Left lung (tissue), 10 donors: Measurements from ENCODE around the gene CHRDL2. TPM values are rescaled to one million over a fixed set of nuclear protein-coding genes. Genes with fewer than 3 reads are reported as not detected.

Experiments
- ATAC-seq: fragments of 200-7000 bp; cut with Tn5 transposase; one replicate; pipeline ENCODE4 v1.9.1; 2020; ENCODE audit warnings: moderate library complexity
- DNase-seq, 4 donors: peaks; one replicate each; pipeline ENCODE4 v3.0.0-alpha.2; 2013 to 2020
- H3K27ac ChIP-seq, 2 donors: fragments of 200-600 bp; sonication (generic) in 1 of 2; one replicate each; pipeline versions ENCODE4 v1.5.0 to v1.8.0; 2020 to 2021
- H3K27me3 ChIP-seq, 2 donors: fragments of 200-600 bp; sonication (generic) in 1 of 2; one replicate each; pipeline versions ENCODE4 v1.5.0 to v1.8.0; 2020 to 2021
- H3K36me3 ChIP-seq, 2 donors: fragments of 200-600 bp; sonication (generic) in 1 of 2; one replicate each; pipeline versions ENCODE4 v1.5.0 to v1.8.0; 2020 to 2021
- H3K4me1 ChIP-seq, 2 donors: fragments of 200-600 bp; one replicate each; pipeline ENCODE4 v1.8.0; 2021
- H3K4me3 ChIP-seq, 2 donors: fragments of 200-600 bp; sonication (generic) in 1 of 2; one replicate each; pipeline versions ENCODE4 v1.5.0 to v1.8.0; 2020 to 2021; ENCODE audit warnings: mild to moderate bottlenecking in 1 of 2
- H3K9me3 ChIP-seq, 2 donors: fragments of 200-600 bp; sonication (generic) in 1 of 2; one replicate each; pipeline versions ENCODE4 v1.5.0 to v1.8.0; 2020 to 2021
- intact Hi-C, 2 donors: fragments of 100-400 bp; cut with DNase I; formaldehyde crosslinking; loops; one replicate each; pipeline versions ENCODE4 v1.11.2 to v1.14.2; 2022
- polyA plus RNA-seq, 6 donors: library from polyadenylated mRNA; unstranded; fragments of 120-200 nt; gene quantifications; one replicate each; pipeline ENCODE4 v1.2.1, GENCODE V29; 2013; ENCODE audit not compliant: insufficient read length in 6 of 6
- total RNA-seq, 2 donors: library from RNA; stranded (reverse); fragmentation: NEBNext Ultra II Directional; extraction: Animal tissue kit (Norgen Biotek cat#: 25700); gene quantifications; one replicate each; pipeline ENCODE4 v1.2.1, GENCODE V29; 2021
- TF ChIP-seq, protein P1 (sequence below), 2 donors: fragments of 200-600 bp; sonication (generic) in 1 of 2; IDR thresholded peaks; one replicate each; pipeline versions ENCODE4 v1.5.0 to v1.8.0; 2021; ENCODE audit warnings: antibody characterized with exemption in 2 of 2
- donor health status: DM: no; HTN: yes; CAD: no.
- donor health status: DM: no; HTN: no; CAD: no.

CHRDL2 gene
- total and polyA plus RNA-seq, 8 donors = 0.48 to 5.2 (median 0.69) TPM

DNA sequence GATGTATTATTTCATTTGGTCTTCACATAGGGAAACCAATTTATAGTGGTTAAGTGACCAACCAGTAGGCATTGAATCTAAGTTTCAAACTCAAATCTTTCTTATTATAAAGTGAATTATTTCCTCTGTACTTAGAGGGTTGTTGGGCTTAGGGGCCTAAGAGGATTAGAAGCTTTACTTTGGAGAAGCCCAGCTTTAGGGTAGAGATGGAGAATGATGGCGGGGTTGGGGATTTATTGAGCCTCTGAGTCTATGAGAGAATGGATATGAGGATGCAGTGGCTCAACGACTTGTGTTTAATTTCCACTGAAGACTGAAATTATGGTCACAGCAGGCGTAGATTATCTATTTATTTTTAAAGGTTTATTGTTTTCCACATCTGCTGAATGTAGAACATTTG is 55.5 kb downstream of the CHRDL2 start:
- no peak for ATAC-seq
- Histone ChIP-seq H3K36me3 (no peaks in the 10 kb centered on the region), H3K27ac (no peak overlapping the region), H3K27me3 (no peaks in the 10 kb centered on the region), H3K4me3 (no peak overlapping the region), H3K9me3 (no peaks in the 10 kb centered on the region), H3K4me1 (peaks cover 0 to 3% of the 10 kb centered on the region in 2 donors)
- intact Hi-C loops = no loop called here
- TF ChIP-seq, protein P1, sequence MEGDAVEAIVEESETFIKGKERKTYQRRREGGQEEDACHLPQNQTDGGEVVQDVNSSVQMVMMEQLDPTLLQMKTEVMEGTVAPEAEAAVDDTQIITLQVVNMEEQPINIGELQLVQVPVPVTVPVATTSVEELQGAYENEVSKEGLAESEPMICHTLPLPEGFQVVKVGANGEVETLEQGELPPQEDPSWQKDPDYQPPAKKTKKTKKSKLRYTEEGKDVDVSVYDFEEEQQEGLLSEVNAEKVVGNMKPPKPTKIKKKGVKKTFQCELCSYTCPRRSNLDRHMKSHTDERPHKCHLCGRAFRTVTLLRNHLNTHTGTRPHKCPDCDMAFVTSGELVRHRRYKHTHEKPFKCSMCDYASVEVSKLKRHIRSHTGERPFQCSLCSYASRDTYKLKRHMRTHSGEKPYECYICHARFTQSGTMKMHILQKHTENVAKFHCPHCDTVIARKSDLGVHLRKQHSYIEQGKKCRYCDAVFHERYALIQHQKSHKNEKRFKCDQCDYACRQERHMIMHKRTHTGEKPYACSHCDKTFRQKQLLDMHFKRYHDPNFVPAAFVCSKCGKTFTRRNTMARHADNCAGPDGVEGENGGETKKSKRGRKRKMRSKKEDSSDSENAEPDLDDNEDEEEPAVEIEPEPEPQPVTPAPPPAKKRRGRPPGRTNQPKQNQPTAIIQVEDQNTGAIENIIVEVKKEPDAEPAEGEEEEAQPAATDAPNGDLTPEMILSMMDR (IDR thresholded peaks at IDR 0.05) = no peak
- DNase-seq = no peak

DNA sequence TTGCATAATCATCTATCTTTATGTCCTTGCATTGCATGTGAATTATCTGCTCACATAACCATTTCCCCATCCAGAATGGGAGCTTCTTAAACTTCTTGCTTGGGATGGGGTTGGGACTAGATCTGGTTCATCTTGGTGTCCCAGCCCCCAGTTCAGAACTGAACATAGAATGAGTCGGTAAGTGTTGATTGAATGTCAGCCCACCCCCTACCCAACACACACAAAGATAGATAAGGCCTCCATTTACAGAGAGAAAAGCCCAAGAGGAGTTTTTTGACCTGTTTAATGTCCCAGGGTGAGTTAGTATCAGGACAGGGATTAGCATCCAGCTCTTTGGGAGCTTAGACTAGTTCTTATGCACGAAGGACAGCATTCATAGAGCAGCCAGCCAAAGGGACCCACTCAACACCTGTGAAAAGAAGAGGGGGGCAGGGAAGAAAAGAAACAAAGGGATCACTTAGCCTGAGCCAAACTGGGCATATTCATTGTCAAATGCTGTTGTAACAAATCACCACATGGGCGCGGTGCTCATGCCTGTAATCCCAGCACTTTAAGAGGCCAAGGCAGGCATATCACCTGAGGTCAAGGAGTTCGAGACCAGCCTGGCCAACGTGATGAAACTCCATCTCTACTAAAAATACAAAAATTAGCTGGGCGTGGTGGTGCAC is 57.4 kb downstream of the CHRDL2 start:
- no peaks in the 10 kb centered on the region for H3K36me3 ChIP-seq
- intact Hi-C loops = no loop called here
- H3K4me3 ChIP-seq = no peak overlapping the region
- H3K27ac ChIP-seq = no peak overlapping the region
- H3K27me3 ChIP-seq = no peaks in the 10 kb centered on the region
- TF ChIP-seq, protein P1 (IDR thresholded peaks at IDR 0.05) = no peak
- no peak for DNase-seq
- ATAC-seq = no peak
- peaks cover 0 to 3% of the 10 kb centered on the region in 2 donors for H3K4me1 ChIP-seq
- H3K9me3 ChIP-seq = no peaks in the 10 kb centered on the region

DNA sequence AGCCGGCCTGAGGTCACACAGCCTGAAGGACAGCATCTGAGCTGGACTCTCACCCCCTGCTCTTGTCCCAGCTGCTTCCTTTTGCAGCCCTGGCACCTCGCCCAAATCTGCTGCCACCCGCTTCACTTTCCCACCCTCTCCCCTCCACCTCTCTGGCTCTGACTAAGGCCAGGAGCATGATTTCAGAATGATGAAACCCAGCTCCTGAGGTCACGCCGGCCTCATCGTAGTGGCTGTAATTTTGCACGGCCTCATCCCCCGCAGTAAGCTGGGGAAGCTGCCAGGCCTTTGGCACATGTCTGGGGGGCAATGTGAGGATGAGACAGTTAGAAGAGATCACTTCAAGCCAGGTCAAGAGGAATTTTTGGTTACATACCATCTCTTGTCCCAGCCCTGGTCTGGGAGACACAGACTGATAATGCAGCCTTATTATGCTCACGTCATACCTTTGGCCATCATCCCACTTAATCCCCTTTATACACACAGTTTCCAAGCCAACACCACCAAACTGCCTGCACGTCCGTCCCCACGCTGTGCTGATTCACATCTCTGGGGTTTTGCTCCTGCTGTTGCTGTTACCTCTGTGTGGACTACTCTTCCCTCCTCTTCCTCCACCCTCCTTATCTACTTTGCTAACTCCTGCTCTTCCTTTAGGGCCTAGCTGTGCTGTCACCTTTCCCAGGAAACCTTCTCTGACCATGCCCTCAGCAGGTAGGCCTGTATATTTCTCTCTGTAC is 58.1 kb downstream of the CHRDL2 start:
- TF ChIP-seq, protein P1 (IDR thresholded peaks at IDR 0.05) = no peak
- DNase-seq = peak in 2 of 4 donors; percentile 41 to 48

DNA sequence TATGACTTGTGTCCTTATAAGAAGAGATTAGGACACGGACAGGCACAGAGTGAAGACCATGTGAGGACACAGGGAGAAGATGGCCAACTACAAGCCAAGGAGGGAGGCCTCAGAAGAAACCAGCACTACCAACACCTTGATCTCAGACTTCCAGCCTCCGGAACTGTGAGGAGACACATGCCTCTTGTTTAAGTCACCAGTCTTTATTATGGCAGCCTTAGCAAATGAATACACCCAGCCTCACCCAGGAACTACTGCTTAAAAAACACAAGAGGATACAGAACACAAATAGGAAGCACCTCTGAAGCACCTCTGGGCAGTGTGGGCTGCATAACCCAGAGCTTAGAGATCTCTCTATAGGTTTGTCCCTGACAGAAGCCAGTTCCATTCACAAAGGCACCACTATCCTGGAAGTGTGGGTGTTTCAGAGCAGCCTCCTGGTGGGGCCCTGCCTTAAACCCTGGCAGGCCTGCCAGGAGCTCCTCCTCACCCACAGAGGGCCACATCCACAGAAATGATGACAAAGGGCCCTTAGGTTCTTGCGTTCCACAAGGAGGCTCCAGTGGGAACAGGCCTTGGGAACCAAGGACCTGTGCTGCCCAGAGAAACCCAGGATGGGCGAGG is 58.8 kb downstream of the CHRDL2 start:
- no peaks in the 10 kb centered on the region for H3K27me3 ChIP-seq
- peak overlapping the region in 1 of 2 donors; percentile 53 for H3K27ac ChIP-seq
- no peak overlapping the region for H3K4me3 ChIP-seq
- DNase-seq (no peak), ATAC-seq (peak; percentile 9)
- intact Hi-C loops = no loop called here
- TF ChIP-seq, protein P1 (IDR thresholded peaks at IDR 0.05) = no peak
- no peaks in the 10 kb centered on the region for H3K36me3 ChIP-seq
- peaks cover 0 to 3% of the 10 kb centered on the region in 2 donors for H3K4me1 ChIP-seq
- H3K9me3 ChIP-seq = no peaks in the 10 kb centered on the region

More for the DNA sequence above, 58.1 kb downstream of the CHRDL2 start:
- Histone ChIP-seq H3K36me3 (no peaks in the 10 kb centered on the region), H3K27ac (peak overlapping the region in 1 of 2 donors; percentile 53), H3K27me3 (no peaks in the 10 kb centered on the region), H3K4me3 (no peak overlapping the region), H3K4me1 (peaks cover 0 to 3% of the 10 kb centered on the region in 2 donors), H3K9me3 (no peaks in the 10 kb centered on the region)
- ATAC-seq = peak; percentile 72
- intact Hi-C loops = no loop called here
